HCT116 (cell line): Measurements from ENCODE around the gene MARCKSL1. TPM values are rescaled to one million over a fixed set of nuclear protein-coding genes. Genes with fewer than 3 reads are reported as not detected.

Source experiments
- ATAC-seq: fragments of 200-7000 bp; cut with Tn5 transposase; 2 replicates; pipeline ENCODE4 v1.9.1; 2020; ENCODE audit warnings: mild to moderate bottlenecking, moderate library complexity
- BruUV-seq: library from RNA; stranded (reverse); fragments of 400-500 nt; replicated peaks from 2 replicates; lab custom pipeline; 2021; lab: Mats Ljungman, UMichigan
- CTCF ChIA-PET: fragments of 300-600 bp; sonication (Branson Sonifier 250); formaldehyde crosslinking; loops from one replicate; lab custom pipeline; 2021; ENCODE audit warnings: antibody characterized with exemption; lab: Charles Lee
- POLR2A ChIA-PET: fragments of 300-600, 350-600 bp; sonication (Branson Sonifier 250); formaldehyde crosslinking; loops from one replicate; lab custom pipeline; 2021; ENCODE audit warnings: antibody characterized with exemption; lab: Charles Lee
- RAD21 ChIA-PET, 2 experiments: fragments of 300-600 bp; sonication (Branson Sonifier 250); formaldehyde crosslinking; loops; one replicate each; lab custom pipeline; 2023; ENCODE audit warnings: low total read pairs in 2 of 2; ENCODE audit not compliant: uncharacterized antibody in 2 of 2, unreplicated experiment in 2 of 2, low non-redundant PET in 1 of 2; lab: Charles Lee
- DNase-seq: peaks from one replicate; pipeline ENCODE4 v3.0.0-alpha.2; 2010; ENCODE audit warnings: low read depth, low spot score
- H2AFZ ChIP-seq: fragments of 200-600 bp; shearing (Covaris generic), sonication (generic); 2 replicates; pipeline ENCODE4 v1.6.1; 2017; ENCODE audit warnings: low read depth, mixed run types, mixed read lengths, antibody characterized with exemption, low read length; ENCODE audit not compliant: poor library complexity, severe bottlenecking
- H3K27ac ChIP-seq: 2 replicates; pipeline ENCODE4 v1.5.1; 2012; ENCODE audit warnings: low read depth, low read length
- H3K27me3 ChIP-seq: fragments of 200-600 bp; sonication (generic); 2 replicates; pipeline ENCODE4 v1.6.1; 2016; ENCODE audit warnings: mixed run types, low read length, mixed read lengths; ENCODE audit not compliant: insufficient read depth
- H3K36me3 ChIP-seq, 2 experiments: fragments of 200-500 bp in 1 of 2; fragments of 200-600 bp in 1 of 2; sonication (Bioruptor generic) in 1 of 2; sonication (generic) in 1 of 2; 2 replicates each; pipeline versions ENCODE4 v1.5.1 to v1.6.1; 2014 to 2016; ENCODE audit warnings: low read length in 2 of 2, inconsistent platforms in 1 of 2, mixed read lengths in 1 of 2, mixed run types in 1 of 2; ENCODE audit not compliant: insufficient read depth in 2 of 2, control insufficient read depth in 1 of 2
- H3K4me1 ChIP-seq, 2 experiments: fragments of 200-600 bp in 1 of 2; sonication (generic) in 1 of 2; 2 replicates each; pipeline versions ENCODE4 v1.5.1 to v1.6.1; 2012 to 2017; ENCODE audit warnings: low read length in 2 of 2, inconsistent platforms in 1 of 2, mild to moderate bottlenecking in 1 of 2, mixed read lengths in 1 of 2, mixed run types in 1 of 2, moderate library complexity in 1 of 2; ENCODE audit not compliant: insufficient read depth in 2 of 2, control insufficient read depth in 1 of 2
- H3K4me2 ChIP-seq: fragments of 200-600 bp; sonication (generic); 2 replicates; pipeline ENCODE4 v1.6.1; 2017; ENCODE audit warnings: mixed run types, low read length, mixed read lengths
- H3K4me3 ChIP-seq, 2 experiments: fragments of 200-600 bp in 1 of 2; sonication (generic) in 1 of 2; replicated peaks in 1 of 2; 2 replicates each; pipeline ENCODE4 v1.5.1; 2011 to 2016; ENCODE audit warnings: low read length in 2 of 2, control low read depth in 1 of 2, low read depth in 1 of 2, mild to moderate bottlenecking in 1 of 2, mixed read lengths in 1 of 2, mixed run types in 1 of 2
- H3K79me2 ChIP-seq: fragments of 200-600 bp; sonication (generic); 2 replicates; pipeline ENCODE4 v1.6.1; 2017; ENCODE audit warnings: mild to moderate bottlenecking, mixed run types, low read length, moderate library complexity, mixed read lengths; ENCODE audit not compliant: insufficient read depth
- H3K9ac ChIP-seq: fragments of 200-600 bp; sonication (generic); 2 replicates; pipeline ENCODE4 v1.6.1; 2016; ENCODE audit warnings: low read length, mixed read lengths
- H3K9me2 ChIP-seq: fragments of 200-600 bp; sonication (generic), shearing (Covaris generic); 2 replicates; pipeline ENCODE4 v1.6.1; 2017; ENCODE audit warnings: mixed run types, mild to moderate bottlenecking, moderate library complexity; ENCODE audit not compliant: insufficient read depth
- H3K9me3 ChIP-seq, 2 experiments: fragments of 200-500 bp in 1 of 2; fragments of 200-600 bp in 1 of 2; sonication (Bioruptor generic) in 1 of 2; sonication (generic) in 1 of 2; 2 replicates each; pipeline ENCODE4 v1.6.1; 2014 to 2017; ENCODE audit warnings: low read length in 2 of 2, mixed read lengths in 2 of 2, inconsistent platforms in 1 of 2, low read depth in 1 of 2, mild to moderate bottlenecking in 1 of 2, mixed run types in 1 of 2, moderate library complexity in 1 of 2; ENCODE audit not compliant: control insufficient read depth in 1 of 2, insufficient read depth in 1 of 2
- H4K20me1 ChIP-seq: fragments of 200-600 bp; sonication (generic), shearing (Covaris generic); 2 replicates; pipeline ENCODE4 v1.6.1; 2017; ENCODE audit warnings: mixed run types, mild to moderate bottlenecking, moderate library complexity; ENCODE audit not compliant: insufficient read depth
- SP1 ChIP-seq: IDR thresholded peaks from 2 replicates; pipeline ENCODE4 v1.6.1; 2012; ENCODE audit warnings: low read depth
- intact Hi-C: fragments of 100-400 bp; cut with micrococcal nuclease; formaldehyde crosslinking; loops from 2 replicates; pipeline ENCODE4 v1.10.0; 2022
- total RNA-seq: library from RNA; stranded (reverse); gene quantifications from one replicate; pipeline ENCODE4 v1.2.1, GENCODE V29; 2021; ENCODE audit not compliant: unreplicated experiment
- TF ChIP-seq, protein P1 (sequence below), 3 experiments: fragments of 200-600 bp in 1 of 3; sonication (generic) in 1 of 3; IDR thresholded peaks in 2 of 3; conservative IDR thresholded peaks in 1 of 3; 2 replicates each; pipeline ENCODE4 v1.5.1; 2012 to 2017; ENCODE audit warnings: low read depth in 2 of 3, low read length in 2 of 3, antibody characterized with exemption in 1 of 3, borderline replicate concordance in 1 of 3, control low read depth in 1 of 3, mild to moderate bottlenecking in 1 of 3, mixed read lengths in 1 of 3, mixed run types in 1 of 3, moderate library complexity in 1 of 3; ENCODE audit not compliant: insufficient read depth in 1 of 3
- TF ChIP-seq, protein P2 (sequence below): IDR thresholded peaks from 2 replicates; pipeline ENCODE4 v1.6.1; 2012

MARCKSL1 gene
- total RNA-seq, 1 experiment from 2014 or later = 127 TPM

DNA sequence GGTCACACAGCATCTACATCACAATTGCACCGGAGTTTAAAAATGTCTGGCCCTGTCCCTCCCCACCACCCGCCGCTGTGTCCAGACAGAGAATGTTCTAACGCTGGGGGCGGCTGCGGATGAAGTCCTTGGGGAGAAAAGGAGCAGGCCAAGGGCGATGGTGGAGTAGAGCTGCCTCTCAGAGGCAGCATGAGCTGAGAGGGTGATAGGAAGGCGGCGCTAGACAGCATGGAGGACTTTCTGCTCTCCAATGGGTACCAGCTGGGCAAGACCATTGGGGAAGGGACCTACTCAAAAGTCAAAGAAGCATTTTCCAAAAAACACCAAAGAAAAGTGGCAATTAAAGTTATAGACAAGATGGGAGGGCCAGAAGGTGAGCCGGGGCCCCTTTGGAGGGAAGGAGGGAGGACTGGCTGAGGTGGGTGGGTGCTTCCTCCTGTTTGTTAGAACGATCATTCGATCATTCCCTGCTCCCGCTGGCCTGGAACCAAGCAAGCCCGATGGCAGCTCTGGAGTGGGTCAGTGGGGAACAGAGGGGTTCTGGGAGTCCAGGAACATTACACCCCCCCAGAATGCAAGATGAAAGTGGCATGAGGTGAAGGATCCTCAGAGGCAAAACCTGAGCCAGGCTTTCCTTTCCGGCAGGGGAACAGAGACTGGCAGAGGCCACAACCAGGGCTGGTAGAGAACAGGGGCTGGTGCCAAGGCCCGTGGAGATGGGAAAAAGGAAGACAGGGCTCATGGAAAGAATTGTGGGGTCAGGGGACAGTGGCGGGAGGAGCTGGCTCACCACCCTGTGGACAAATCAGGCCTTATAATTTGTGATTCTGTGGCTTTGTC, 26.7 kb upstream of the MARCKSL1 start, which contains the start of the genes FAM229A and TSSK3:
Gene FAM229A, minus strand, starts transcription at position 12 of the 840 bp plus-strand sequence. CDS start 394 bp downstream, outside the sequence.
Gene TSSK3, plus strand, starts transcription at position 66 of the 840 bp plus-strand sequence. Its CDS starts 163 bp downstream, at position 229.
- Histone ChIP-seq H3K27me3 (no peaks in the 10 kb centered on the region), H3K9me3 (no peaks in the 10 kb centered on the region), H3K9me2 (no peaks in the 10 kb centered on the region), H3K27ac (no peak within 1 kb of the TSS), H3K4me2 (no peak within 1 kb of the TSS), H3K36me3 (peaks cover 0 to 9% of the 10 kb centered on the region in 2 experiments; a peak in 2 of 4 replicates), H2AFZ (no peak within 1 kb of the TSS), H4K20me1 (no peaks in the 10 kb centered on the region), H3K9ac (no peak within 1 kb of the TSS), H3K79me2 (no peaks in the 10 kb centered on the region), H3K4me1 (no peaks in the 10 kb centered on the region), H3K4me3 (no peak within 1 kb of the TSS)
- RAD21 ChIA-PET = no interaction called here
- TF ChIP-seq, protein P1, sequence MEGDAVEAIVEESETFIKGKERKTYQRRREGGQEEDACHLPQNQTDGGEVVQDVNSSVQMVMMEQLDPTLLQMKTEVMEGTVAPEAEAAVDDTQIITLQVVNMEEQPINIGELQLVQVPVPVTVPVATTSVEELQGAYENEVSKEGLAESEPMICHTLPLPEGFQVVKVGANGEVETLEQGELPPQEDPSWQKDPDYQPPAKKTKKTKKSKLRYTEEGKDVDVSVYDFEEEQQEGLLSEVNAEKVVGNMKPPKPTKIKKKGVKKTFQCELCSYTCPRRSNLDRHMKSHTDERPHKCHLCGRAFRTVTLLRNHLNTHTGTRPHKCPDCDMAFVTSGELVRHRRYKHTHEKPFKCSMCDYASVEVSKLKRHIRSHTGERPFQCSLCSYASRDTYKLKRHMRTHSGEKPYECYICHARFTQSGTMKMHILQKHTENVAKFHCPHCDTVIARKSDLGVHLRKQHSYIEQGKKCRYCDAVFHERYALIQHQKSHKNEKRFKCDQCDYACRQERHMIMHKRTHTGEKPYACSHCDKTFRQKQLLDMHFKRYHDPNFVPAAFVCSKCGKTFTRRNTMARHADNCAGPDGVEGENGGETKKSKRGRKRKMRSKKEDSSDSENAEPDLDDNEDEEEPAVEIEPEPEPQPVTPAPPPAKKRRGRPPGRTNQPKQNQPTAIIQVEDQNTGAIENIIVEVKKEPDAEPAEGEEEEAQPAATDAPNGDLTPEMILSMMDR (IDR thresholded peaks at IDR 0.05 in 2 of 3, conservative IDR thresholded peaks at IDR 0.05 in 1 of 3; ENCODE audit: borderline replicate concordance in 1 of 3, insufficient read depth in 1 of 3, low read depth in 2 of 3, low read length in 2 of 3) = no peak
- TF ChIP-seq, protein P2, sequence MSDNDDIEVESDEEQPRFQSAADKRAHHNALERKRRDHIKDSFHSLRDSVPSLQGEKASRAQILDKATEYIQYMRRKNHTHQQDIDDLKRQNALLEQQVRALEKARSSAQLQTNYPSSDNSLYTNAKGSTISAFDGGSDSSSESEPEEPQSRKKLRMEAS = no peak
- TF ChIP-seq SP1 = no peak
- BruUV-seq = no TSS peak
- ATAC-seq = no peak
- no peak for DNase-seq
- CTCF ChIA-PET = no interaction called here
- intact Hi-C loops = no loop called here
- POLR2A ChIA-PET = no interaction called here
